Stimulated activated effector memory CD8-positive, alpha-beta T cell treated with anti-CD3 and anti-CD28 coated beads, Interleukin-12 subunit alpha, Interleukin-12 subunit beta, amount 100 ng/mL, for 72 hours (primary cell): ENCODE measurements around the gene PDGFB.

Source experiments
- ATAC-seq: fragments of 150-1000 bp; cut with Tn5 transposase; 2 replicates; pipeline ENCODE4 v1.10.0; 2021
- DNase-seq, 2 donors: peaks; one replicate each; pipeline ENCODE4 v3.0.0; 2021 to 2022; ENCODE audit warnings: low spot score in 2 of 2
- H3K27ac Mint-ChIP-seq: one replicate; pipeline ENCODE4 v1.8.0; 2022; ENCODE audit warnings: mild to moderate bottlenecking, mixed read lengths
- H3K36me3 Mint-ChIP-seq: one replicate; pipeline ENCODE4 v1.8.0; 2022; ENCODE audit warnings: mild to moderate bottlenecking, mixed read lengths
- H3K4me1 Mint-ChIP-seq: one replicate; pipeline ENCODE4 v1.8.0; 2022; ENCODE audit warnings: mixed read lengths
- H3K4me3 Mint-ChIP-seq: one replicate; pipeline ENCODE4 v1.8.0; 2022; ENCODE audit warnings: mild to moderate bottlenecking, mixed read lengths
- H3K9me3 Mint-ChIP-seq: one replicate; pipeline ENCODE4 v1.8.0; 2022; ENCODE audit warnings: mixed read lengths

The PDGFB gene

GRCh38 chr22:39240831-39241793 is 3.7 kb downstream of the PDGFB start:
- H3K4me3 Mint-ChIP-seq: peak overlapping the region; percentile 93
- DNase-seq: peak; percentile 24 to 70
- peak; percentile 51 for ATAC-seq
- peaks cover 69% of the 10 kb centered on the region for H3K4me1 Mint-ChIP-seq
- peak overlapping the region; percentile 90 for H3K27ac Mint-ChIP-seq
- no peaks in the 10 kb centered on the region for H3K9me3 Mint-ChIP-seq
- peaks cover 29% of the 10 kb centered on the region for H3K36me3 Mint-ChIP-seq

DNA sequence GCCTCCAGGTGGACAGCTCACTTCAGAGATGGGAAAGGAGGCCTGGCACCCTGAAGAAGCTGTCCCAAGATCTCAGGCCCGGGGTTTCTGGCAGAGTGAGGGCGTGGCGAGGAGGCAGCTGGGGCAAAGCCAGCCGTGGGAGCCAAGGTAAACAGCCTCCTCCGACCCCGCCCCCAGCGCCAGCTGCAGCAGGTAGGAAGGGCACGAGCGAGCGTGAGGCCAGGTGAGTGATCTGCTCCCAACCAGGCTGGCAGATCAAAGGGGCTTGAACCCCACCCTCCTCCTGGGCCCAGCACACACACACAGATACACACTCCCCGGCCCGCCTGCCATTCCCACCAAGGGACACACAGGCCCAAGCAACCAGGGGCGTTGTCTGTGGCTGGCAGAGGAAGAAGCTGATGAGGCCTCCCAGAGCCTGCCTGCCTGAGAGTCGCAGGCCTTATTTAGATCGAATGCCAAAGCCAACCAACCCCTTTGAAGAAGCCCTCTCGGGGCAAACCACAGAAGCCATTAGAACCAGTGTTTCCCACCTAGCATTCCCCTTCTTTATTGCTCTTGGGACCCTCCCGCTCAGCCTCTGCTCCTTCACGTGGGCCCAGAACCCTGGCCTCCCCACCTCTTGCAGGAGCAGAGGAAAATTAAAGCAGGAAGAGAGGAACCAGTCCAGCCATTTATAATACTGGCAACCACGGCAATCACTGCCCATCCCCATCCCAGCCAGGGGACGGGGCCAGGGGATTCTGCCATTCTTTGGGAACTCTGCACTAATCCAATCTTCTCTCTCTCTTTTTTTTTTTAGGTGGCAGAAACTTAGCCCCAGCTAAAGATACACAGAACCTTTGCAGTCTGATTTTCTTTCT is 5.0 kb downstream of the PDGFB start:
- ATAC-seq (no peak), DNase-seq (no peak)
- Mint-ChIP-seq H3K27ac (peak overlapping the region; percentile 90), H3K4me3 (peak overlapping the region; percentile 93), H3K9me3 (no peaks in the 10 kb centered on the region), H3K4me1 (peaks cover 71% of the 10 kb centered on the region), H3K36me3 (peaks cover 34% of the 10 kb centered on the region)

GRCh38 chr22:39238966-39239505 is 5.7 kb downstream of the PDGFB start:
- no peak for DNase-seq
- peaks cover 34% of the 10 kb centered on the region for H3K36me3 Mint-ChIP-seq
- H3K9me3 Mint-ChIP-seq: no peaks in the 10 kb centered on the region
- no peak for ATAC-seq
- H3K4me3 Mint-ChIP-seq: peak overlapping the region; percentile 93
- H3K4me1 Mint-ChIP-seq: peaks cover 79% of the 10 kb centered on the region
- H3K27ac Mint-ChIP-seq: no peak overlapping the region

- DNase-seq: no peak
- H3K4me3 Mint-ChIP-seq: peak overlapping the region; percentile 93
- peaks cover 36% of the 10 kb centered on the region for H3K36me3 Mint-ChIP-seq
- no peak for ATAC-seq
- H3K4me1 Mint-ChIP-seq: peaks cover 84% of the 10 kb centered on the region
- no peak overlapping the region for H3K27ac Mint-ChIP-seq
- H3K9me3 Mint-ChIP-seq: no peaks in the 10 kb centered on the region
Measured at GRCh38 chr22:39238561-39238960, 6.2 kb downstream of the PDGFB start.

DNA sequence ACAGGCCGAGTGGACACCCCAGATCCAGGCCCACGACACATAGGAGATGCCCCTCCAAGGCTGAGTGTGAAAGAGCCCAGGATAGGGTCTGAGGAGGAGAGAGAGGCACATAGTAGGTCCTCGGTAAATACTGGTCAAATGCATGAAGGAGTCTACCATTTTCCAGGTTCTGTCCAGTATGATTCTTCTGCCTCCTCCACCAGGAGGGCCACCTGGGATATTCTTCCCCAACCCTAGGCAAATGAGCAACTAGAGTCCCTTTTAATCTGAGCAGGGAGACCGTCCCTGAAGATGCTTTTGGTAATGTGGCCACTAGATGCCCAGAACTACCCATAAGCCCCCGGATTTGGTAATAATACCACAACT is 6.7 kb downstream of the PDGFB start:
- no peak overlapping the region for H3K27ac Mint-ChIP-seq
- peak overlapping the region; percentile 71 for H3K4me3 Mint-ChIP-seq
- H3K36me3 Mint-ChIP-seq: peaks cover 41% of the 10 kb centered on the region

GRCh38 chr22:39237318-39238100 is 7.3 kb downstream of the PDGFB start:
- DNase-seq (no peak), ATAC-seq (peak; percentile 47)
- Mint-ChIP-seq H3K4me1 (peaks cover 81% of the 10 kb centered on the region), H3K4me3 (peak overlapping the region; percentile 71), H3K27ac (no peak overlapping the region), H3K36me3 (peaks cover 41% of the 10 kb centered on the region), H3K9me3 (no peaks in the 10 kb centered on the region)

More for the DNA sequence above, 6.7 kb downstream of the PDGFB start:
- H3K4me1 Mint-ChIP-seq: peaks cover 85% of the 10 kb centered on the region
- ATAC-seq (no peak), DNase-seq (no peak)
- no peaks in the 10 kb centered on the region for H3K9me3 Mint-ChIP-seq

GRCh38 chr22:39236321-39237317 is 8.2 kb downstream of the PDGFB start:
- H3K9me3 Mint-ChIP-seq: no peaks in the 10 kb centered on the region
- ATAC-seq (peak; percentile 75), DNase-seq (peak; percentile 46 to 71)
- H3K4me3 Mint-ChIP-seq: peak overlapping the region; percentile 71
- peak overlapping the region; percentile 75 for H3K27ac Mint-ChIP-seq
- peaks cover 43% of the 10 kb centered on the region for H3K36me3 Mint-ChIP-seq
- peaks cover 77% of the 10 kb centered on the region for H3K4me1 Mint-ChIP-seq

- H3K4me3 Mint-ChIP-seq: peak overlapping the region; percentile 8
- no peak for ATAC-seq
- no peaks in the 10 kb centered on the region for H3K9me3 Mint-ChIP-seq
- H3K36me3 Mint-ChIP-seq: peaks cover 40% of the 10 kb centered on the region
- DNase-seq: no peak
- H3K4me1 Mint-ChIP-seq: peaks cover 62% of the 10 kb centered on the region
- no peak overlapping the region for H3K27ac Mint-ChIP-seq
Measured at GRCh38 chr22:39234867-39235687, 9.7 kb downstream of the PDGFB start.

DNA sequence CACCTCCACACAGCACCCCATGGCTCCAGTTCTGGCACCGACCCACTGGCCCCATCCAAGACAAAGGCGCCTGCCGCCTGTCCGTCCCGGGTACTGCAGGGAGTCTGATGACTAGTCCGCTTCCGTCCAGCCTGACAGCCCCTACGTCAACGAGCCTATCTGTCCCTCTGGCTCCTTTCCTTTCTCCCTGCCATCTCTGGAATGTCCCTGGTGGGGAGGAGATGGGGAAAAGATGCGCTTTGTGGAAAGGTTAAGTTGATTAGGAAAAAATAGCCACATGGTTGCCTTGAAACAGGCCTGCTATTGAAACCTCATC is 10.4 kb downstream of the PDGFB start:
- H3K36me3 Mint-ChIP-seq: peaks cover 40% of the 10 kb centered on the region
- peaks cover 55% of the 10 kb centered on the region for H3K4me1 Mint-ChIP-seq
- ATAC-seq: no peak
- H3K4me3 Mint-ChIP-seq: peak overlapping the region; percentile 8
- H3K27ac Mint-ChIP-seq: no peak overlapping the region
- no peak for DNase-seq
- no peaks in the 10 kb centered on the region for H3K9me3 Mint-ChIP-seq

- Mint-ChIP-seq H3K9me3 (no peaks in the 10 kb centered on the region), H3K4me1 (peaks cover 50% of the 10 kb centered on the region), H3K27ac (no peak overlapping the region), H3K4me3 (no peak overlapping the region), H3K36me3 (peaks cover 41% of the 10 kb centered on the region)
- ATAC-seq (no peak), DNase-seq (no peak)
Measured at GRCh38 chr22:39233710-39234471, 10.9 kb downstream of the PDGFB start.

GRCh38 chr22:39232806-39233709 is 11.7 kb downstream of the PDGFB start:
- DNase-seq (no peak), ATAC-seq (no peak)
- Mint-ChIP-seq H3K27ac (no peak overlapping the region), H3K36me3 (peaks cover 47% of the 10 kb centered on the region), H3K9me3 (no peaks in the 10 kb centered on the region), H3K4me3 (no peak overlapping the region), H3K4me1 (peaks cover 43% of the 10 kb centered on the region)

DNA sequence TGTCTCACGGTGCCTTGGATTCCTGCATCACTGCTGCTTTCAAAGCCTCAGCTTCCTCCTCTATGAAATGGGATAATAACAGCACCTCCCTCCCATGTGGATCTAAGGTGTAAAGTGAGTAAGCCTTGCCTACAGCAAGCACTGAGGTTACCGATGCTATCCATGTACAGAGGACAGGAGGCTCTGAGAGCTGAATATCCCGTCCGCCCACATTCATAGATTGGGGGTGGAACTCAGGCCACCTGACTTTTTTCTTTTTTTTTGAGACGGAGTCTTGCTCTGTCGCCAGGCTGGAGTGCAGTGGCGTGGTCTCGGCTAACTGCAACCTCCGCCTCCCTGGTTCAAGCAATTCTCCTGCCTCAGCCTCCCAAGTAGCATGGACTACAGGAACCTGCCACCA is 12.5 kb downstream of the PDGFB start:
- DNase-seq (no peak), ATAC-seq (no peak)
- Mint-ChIP-seq H3K4me1 (peaks cover 37% of the 10 kb centered on the region), H3K27ac (no peak overlapping the region), H3K36me3 (peaks cover 53% of the 10 kb centered on the region), H3K4me3 (no peak overlapping the region), H3K9me3 (no peaks in the 10 kb centered on the region)
